Uterus (tissue), 4 donors: ENCODE results near the gene TM2D1. TPM values are rescaled to one million over a fixed set of nuclear protein-coding genes. Genes with fewer than 3 reads are reported as not detected.

Source experiments
- DNase-seq, 2 donors: peaks; one replicate each; pipeline ENCODE4 v3.0.0-alpha.2; 2019 to 2020
- H3K27ac ChIP-seq, 2 donors: fragments of 200-600 bp; sonication (generic); 1 replicate in 1 of 2; 2 replicates in 1 of 2; pipeline ENCODE4 v1.5.1; 2016 to 2018
- H3K27me3 ChIP-seq, 2 donors: fragments of 200-600 bp; sonication (generic); one replicate each; pipeline ENCODE4 v1.5.1; 2018 to 2019; ENCODE audit warnings: control low read depth in 1 of 2
- H3K36me3 ChIP-seq, 2 donors: fragments of 200-600 bp; sonication (generic); one replicate each; pipeline ENCODE4 v1.5.1; 2019; ENCODE audit warnings: control low read depth in 1 of 2
- H3K4me1 ChIP-seq, 2 donors: fragments of 200-600 bp; sonication (generic); one replicate each; pipeline ENCODE4 v1.5.1; 2018 to 2019; ENCODE audit warnings: control low read depth in 1 of 2
- H3K4me3 ChIP-seq, 2 donors: fragments of 200-600 bp; sonication (generic); 1 replicate in 1 of 2; 2 replicates in 1 of 2; pipeline ENCODE4 v1.5.1; 2018 to 2019; ENCODE audit warnings: mild to moderate bottlenecking in 1 of 2
- H3K9me3 ChIP-seq, 2 donors: fragments of 200-600 bp; sonication (generic); one replicate each; pipeline ENCODE4 v1.5.1; 2019; ENCODE audit warnings: control low read depth in 1 of 2
- CTCF ChIP-seq, 4 experiments: fragments of 200-600 bp in 2 of 4; fragments of 450-650 bp in 2 of 4; sonication (generic) in 2 of 4; IDR thresholded peaks; one replicate each; pipeline ENCODE4 v1.5.1; 2016 to 2019; ENCODE audit warnings: antibody characterized with exemption in 4 of 4, mild to moderate bottlenecking in 2 of 4, moderate library complexity in 1 of 4
- POLR2A ChIP-seq, 2 donors: fragments of 450-650 bp; IDR thresholded peaks; one replicate each; pipeline ENCODE4 v1.6.1; 2016; ENCODE audit warnings: antibody characterized with exemption in 2 of 2, mild to moderate bottlenecking in 1 of 2, moderate library complexity in 1 of 2
- intact Hi-C: fragments of 100-400 bp; cut with DNase I; formaldehyde crosslinking; loops from one replicate; pipeline ENCODE4 v1.15.1; 2023; ENCODE audit warnings: low total_unique reads
- total RNA-seq, 4 donors: library from RNA; depleted of rRNA in 3 of 4; stranded (reverse); fragments of >200 nt in 3 of 4; gene quantifications; one replicate each; pipeline versions ENCODE4 v1.1.0 to v1.2.4, GENCODE V29; 2014 to 2023
- donor health status: DM: yes; HTN: yes; CAD: no.

Gene TM2D1
- total RNA-seq: 100 to 1,000 TPM in 1 of 4 donors, 10 to 100 TPM in 3; 62.2 to 109 (median 87.8) TPM

GRCh38 chr1:61724813-61725694, at the start of gene TM2D1:
TSS of gene TM2D1 (minus strand) at chr1:61725141. CDS start at chr1:61725120, 21 bp downstream.
- H3K9me3 ChIP-seq: no peaks in the 10 kb centered on the region
- intact Hi-C loops: no loop called here
- peak; percentile 86 to 88 for DNase-seq
- peak within 1 kb of the TSS; percentile 85 to 94 for H3K4me3 ChIP-seq
- no peaks in the 10 kb centered on the region for H3K36me3 ChIP-seq
- no peaks in the 10 kb centered on the region for H3K27me3 ChIP-seq
- peaks cover 0 to 7% of the 10 kb centered on the region in 2 donors for H3K4me1 ChIP-seq
- TF ChIP-seq CTCF (IDR thresholded peaks at IDR 0.05) (peak in 1 of 4 experiments; percentile 18), POLR2A (IDR thresholded peaks at IDR 0.05) (peak; percentile 39 to 78)
- peak within 1 kb of the TSS; percentile 89 to 92 for H3K27ac ChIP-seq

GRCh38 chr1:61770131-61770530, 45.2 kb upstream of the TM2D1 start:
- intact Hi-C loops: no loop called here
- DNase-seq: no peak
- no peaks in the 10 kb centered on the region for H3K27me3 ChIP-seq
- H3K4me3 ChIP-seq: no peak overlapping the region
- no peak for TF ChIP-seq CTCF (IDR thresholded peaks at IDR 0.05)
- TF ChIP-seq POLR2A (IDR thresholded peaks at IDR 0.05): no peak
- no peaks in the 10 kb centered on the region for H3K36me3 ChIP-seq
- H3K9me3 ChIP-seq: no peaks in the 10 kb centered on the region
- H3K4me1 ChIP-seq: no peaks in the 10 kb centered on the region
- no peak overlapping the region for H3K27ac ChIP-seq

- no peak for DNase-seq
- H3K4me1 ChIP-seq: no peaks in the 10 kb centered on the region
- H3K27me3 ChIP-seq: no peaks in the 10 kb centered on the region
- intact Hi-C loops: no loop called here
- H3K27ac ChIP-seq: no peak overlapping the region
- H3K9me3 ChIP-seq: no peaks in the 10 kb centered on the region
- H3K4me3 ChIP-seq: no peak overlapping the region
- TF ChIP-seq POLR2A (IDR thresholded peaks at IDR 0.05) (no peak), CTCF (IDR thresholded peaks at IDR 0.05) (no peak)
- H3K36me3 ChIP-seq: no peaks in the 10 kb centered on the region
These were observed 33.0 kb upstream of the TM2D1 start for GRCh38 chr1:61757950-61758349.

GRCh38 chr1:61756773-61757172, 31.8 kb upstream of the TM2D1 start:
- Histone ChIP-seq H3K9me3 (no peaks in the 10 kb centered on the region), H3K36me3 (no peaks in the 10 kb centered on the region), H3K4me3 (no peak overlapping the region), H3K27ac (no peak overlapping the region), H3K27me3 (no peaks in the 10 kb centered on the region), H3K4me1 (no peaks in the 10 kb centered on the region)
- DNase-seq: no peak
- intact Hi-C loops: no loop called here
- TF ChIP-seq CTCF (IDR thresholded peaks at IDR 0.05) (no peak), POLR2A (IDR thresholded peaks at IDR 0.05) (no peak)

GRCh38 chr1:61754545-61754944, 29.6 kb upstream of the TM2D1 start:
- TF ChIP-seq POLR2A (IDR thresholded peaks at IDR 0.05) (no peak), CTCF (IDR thresholded peaks at IDR 0.05) (no peak)
- Histone ChIP-seq H3K27me3 (no peaks in the 10 kb centered on the region), H3K36me3 (no peaks in the 10 kb centered on the region), H3K27ac (no peak overlapping the region), H3K4me3 (no peak overlapping the region), H3K4me1 (no peaks in the 10 kb centered on the region), H3K9me3 (no peaks in the 10 kb centered on the region)
- no peak for DNase-seq
- intact Hi-C loops: no loop called here
